Measurements from ENCODE around the gene CDCP1. TPM values are rescaled to one million over a fixed set of nuclear protein-coding genes. Genes with fewer than 3 reads are reported as not detected.
"Not testable (repeated sequence)": the region's sequence is repeated elsewhere in the genome, so short reads cannot be mapped to it uniquely, and the experiment has no call there.

CDCP1 gene
- total RNA-seq, 1 experiment from 2014 or later: 0.13 TPM

GRCh38 chr3:45080824-45081223 lies 65.4 kb downstream of the CDCP1 start:
- TF ChIP-seq CTCF (conservative IDR thresholded peaks at IDR 0.05; ENCODE audit: low read depth, low read length) (no peak), EZH2 (IDR thresholded peaks at IDR 0.05; ENCODE audit: borderline replicate concordance, low read depth, low read length, poor library complexity, severe bottlenecking) (no peak)
- Histone ChIP-seq H3K9me3 (ENCODE audit: low read depth, low read length, poor library complexity, severe bottlenecking) (no peaks in the 10 kb centered on the region), H3K36me3 (ENCODE audit: insufficient read depth, low read length, poor library complexity, severe bottlenecking) (no peaks in the 10 kb centered on the region), H3K4me3 (ENCODE audit: low read depth, low read length, poor library complexity, severe bottlenecking) (no peak overlapping the region), H3K4me1 (ENCODE audit: insufficient read depth, low read length, poor library complexity, severe bottlenecking) (no peaks in the 10 kb centered on the region), H3K27ac (ENCODE audit: low read depth, low read length, poor library complexity, severe bottlenecking) (no peak overlapping the region), H3K27me3 (replicated peaks; ENCODE audit: insufficient read depth, low read depth, low read length, poor library complexity) (no peaks in the 10 kb centered on the region)
- ChIA-PET CTCF (no interaction called here), POLR2A (ENCODE audit: low non-redundant PET) (no interaction called here)
- BruUV-seq (replicated peaks): no TSS peak
- intact Hi-C loops (cut with micrococcal nuclease; ENCODE audit: unreplicated experiment): no loop called here
- DNase-seq (ENCODE audit: low spot score): no peak

- H3K27me3 ChIP-seq (replicated peaks; ENCODE audit: insufficient read depth, low read depth, low read length, poor library complexity): no peaks in the 10 kb centered on the region
- no peak for DNase-seq (ENCODE audit: low spot score)
- no TSS peak for BruUV-seq (replicated peaks)
- H3K4me1 ChIP-seq (ENCODE audit: insufficient read depth, low read length, poor library complexity, severe bottlenecking): no peaks in the 10 kb centered on the region
- TF ChIP-seq CTCF (conservative IDR thresholded peaks at IDR 0.05; ENCODE audit: low read depth, low read length) (no peak), EZH2 (IDR thresholded peaks at IDR 0.05; ENCODE audit: borderline replicate concordance, low read depth, low read length, poor library complexity, severe bottlenecking) (no peak)
- H3K9me3 ChIP-seq (ENCODE audit: low read depth, low read length, poor library complexity, severe bottlenecking): no peaks in the 10 kb centered on the region
- H3K4me3 ChIP-seq (ENCODE audit: low read depth, low read length, poor library complexity, severe bottlenecking): no peak overlapping the region
- ChIA-PET CTCF (no interaction called here), POLR2A (ENCODE audit: low non-redundant PET) (no interaction called here)
- intact Hi-C loops (cut with micrococcal nuclease; ENCODE audit: unreplicated experiment): no loop called here
- no peak overlapping the region for H3K27ac ChIP-seq (ENCODE audit: low read depth, low read length, poor library complexity, severe bottlenecking)
- H3K36me3 ChIP-seq (ENCODE audit: insufficient read depth, low read length, poor library complexity, severe bottlenecking): no peaks in the 10 kb centered on the region
Observed at GRCh38 chr3:45079715-45080114, 66.5 kb downstream of the CDCP1 start.

GRCh38 chr3:45078910-45079522 lies 67.2 kb downstream of the CDCP1 start:
- H3K36me3 ChIP-seq (ENCODE audit: insufficient read depth, low read length, poor library complexity, severe bottlenecking): no peaks in the 10 kb centered on the region
- CTCF ChIA-PET: interaction anchor here (0.7 kb wide), 1 partner anchor 180 kb away, joined by 4 read pairs; no protein-coding TSS in a partner anchor
- no peaks in the 10 kb centered on the region for H3K4me1 ChIP-seq (ENCODE audit: insufficient read depth, low read length, poor library complexity, severe bottlenecking)
- intact Hi-C loops (cut with micrococcal nuclease; ENCODE audit: unreplicated experiment): no loop called here
- POLR2A ChIA-PET (ENCODE audit: low non-redundant PET): no interaction called here
- no TSS peak for BruUV-seq (replicated peaks)
- H3K9me3 ChIP-seq (ENCODE audit: low read depth, low read length, poor library complexity, severe bottlenecking): no peaks in the 10 kb centered on the region
- no peak overlapping the region for H3K4me3 ChIP-seq (ENCODE audit: low read depth, low read length, poor library complexity, severe bottlenecking)
- no peaks in the 10 kb centered on the region for H3K27me3 ChIP-seq (replicated peaks; ENCODE audit: insufficient read depth, low read depth, low read length, poor library complexity)
- no peak for TF ChIP-seq EZH2 (IDR thresholded peaks at IDR 0.05; ENCODE audit: borderline replicate concordance, low read depth, low read length, poor library complexity, severe bottlenecking)
- TF ChIP-seq CTCF (conservative IDR thresholded peaks at IDR 0.05; ENCODE audit: low read depth, low read length): no peak
- DNase-seq (ENCODE audit: low spot score): no peak
- no peak overlapping the region for H3K27ac ChIP-seq (ENCODE audit: low read depth, low read length, poor library complexity, severe bottlenecking)

GRCh38 chr3:45078256-45078655 lies 67.9 kb downstream of the CDCP1 start:
- H3K9me3 ChIP-seq (ENCODE audit: low read depth, low read length, poor library complexity, severe bottlenecking); POLR2A ChIA-PET (ENCODE audit: low non-redundant PET); H3K36me3 ChIP-seq (ENCODE audit: insufficient read depth, low read length, poor library complexity, severe bottlenecking); H3K27ac ChIP-seq (ENCODE audit: low read depth, low read length, poor library complexity, severe bottlenecking); DNase-seq (ENCODE audit: low spot score); CTCF ChIA-PET; H3K4me1 ChIP-seq (ENCODE audit: insufficient read depth, low read length, poor library complexity, severe bottlenecking); BruUV-seq (replicated peaks); H3K27me3 ChIP-seq (replicated peaks; ENCODE audit: insufficient read depth, low read depth, low read length, poor library complexity); intact Hi-C loops (cut with micrococcal nuclease; ENCODE audit: unreplicated experiment); H3K4me3 ChIP-seq (ENCODE audit: low read depth, low read length, poor library complexity, severe bottlenecking): not testable (repeated sequence)
